Neural crest cell (in vitro differentiated cells): ENCODE data around the gene PAPOLB. TPM values are rescaled to one million over a fixed set of nuclear protein-coding genes. Genes with fewer than 3 reads are reported as not detected.

Experiments used
- DNase-seq: peaks from one replicate; pipeline ENCODE4 v3.0.0; 2021; ENCODE audit warnings: low read depth, mixed read lengths, low spot score
- H3K27ac Mint-ChIP-seq: one replicate; pipeline ENCODE4 v1.8.0; 2021; ENCODE audit warnings: mild to moderate bottlenecking, mixed read lengths; ENCODE audit not compliant: unreplicated experiment
- H3K27me3 Mint-ChIP-seq: 2 replicates; pipeline ENCODE4 v1.8.0; 2021; ENCODE audit warnings: low read depth, mild to moderate bottlenecking, mixed read lengths
- H3K36me3 Mint-ChIP-seq: 2 replicates; pipeline ENCODE4 v1.8.0; 2021; ENCODE audit warnings: low read depth, mild to moderate bottlenecking, mixed read lengths
- H3K4me1 Mint-ChIP-seq: 2 replicates; pipeline ENCODE4 v1.8.0; 2021; ENCODE audit warnings: mixed read lengths
- H3K4me3 Mint-ChIP-seq: one replicate; pipeline ENCODE4 v1.8.0; 2021; ENCODE audit warnings: mild to moderate bottlenecking, mixed read lengths
- H3K9me3 Mint-ChIP-seq: 2 replicates; pipeline ENCODE4 v1.8.0; 2021; ENCODE audit warnings: mixed read lengths
- CTCF ChIP-seq: fragments of 200-600 bp; sonication (generic); conservative IDR thresholded peaks from 2 replicates; pipeline ENCODE4 v1.5.0; 2021; ENCODE audit warnings: antibody characterized with exemption, mild to moderate bottlenecking
- long read RNA-seq: library from polyadenylated mRNA; unstranded; transcript quantifications from one replicate; pipeline ENCODE4 v2.0.0, GENCODE V29; 2020
- total RNA-seq: library from RNA; stranded (reverse); gene quantifications from 2 replicates; pipeline ENCODE4 v1.2.1, GENCODE V29; 2021

PAPOLB gene
- 0.23 and 0.26 TPM in 2 replicates for total RNA-seq
- long read RNA-seq: 0 reads

- Mint-ChIP-seq H3K27me3 (no peaks in the 10 kb centered on the region), H3K4me1 (peaks cover 13% of the 10 kb centered on the region), H3K27ac (no peak within 1 kb of the TSS), H3K9me3 (peaks cover 16% of the 10 kb centered on the region), H3K36me3 (peaks cover 18% of the 10 kb centered on the region), H3K4me3 (no peak within 1 kb of the TSS)
- no peak for TF ChIP-seq CTCF
- DNase-seq: no peak
Measured at GRCh38 chr7:4861673-4862072, at the start of gene PAPOLB. Gene PAPOLB, minus strand, starts transcription at chr7:4862030. Its CDS starts 220 bp downstream, at chr7:4861810.

DNA sequence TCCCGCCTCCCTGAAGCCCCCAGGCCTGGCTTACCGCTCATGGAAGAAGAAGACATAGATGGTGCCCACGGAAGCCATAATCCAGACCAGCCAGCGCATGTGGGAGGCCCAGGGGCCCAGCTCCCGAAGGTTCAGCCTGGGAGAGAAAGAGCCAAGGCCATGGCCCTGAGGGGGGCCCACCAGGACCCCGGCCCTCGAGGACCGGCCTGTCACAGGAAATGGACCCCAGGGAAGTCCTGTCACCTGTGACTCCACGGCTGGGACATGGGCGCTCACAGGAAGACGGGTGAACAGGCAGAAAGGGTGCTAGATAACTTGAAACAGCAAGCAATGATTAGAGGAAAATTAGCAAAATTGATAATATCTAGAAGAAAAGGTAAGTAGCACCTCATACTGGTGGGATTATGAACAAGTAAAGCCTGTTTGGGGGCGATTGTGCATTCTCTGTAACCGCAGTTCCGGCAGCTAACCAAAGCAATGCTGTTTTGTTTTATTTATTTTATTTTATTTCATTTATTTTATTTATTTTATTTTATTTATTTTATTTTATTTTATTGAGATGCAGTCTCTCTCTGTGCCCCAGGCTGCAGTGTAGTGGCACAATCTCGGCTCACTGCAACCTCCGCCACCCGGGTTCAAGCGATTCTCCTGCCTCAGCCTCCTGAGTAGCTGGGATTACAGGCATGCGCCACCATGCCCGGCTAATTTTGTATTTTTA lies 49.4 kb upstream of the PAPOLB start:
- DNase-seq: no peak
- Mint-ChIP-seq H3K36me3 (no peaks in the 10 kb centered on the region), H3K27ac (no peak overlapping the region), H3K9me3 (no peaks in the 10 kb centered on the region), H3K4me3 (no peak overlapping the region), H3K4me1 (no peaks in the 10 kb centered on the region), H3K27me3 (no peaks in the 10 kb centered on the region)
- TF ChIP-seq CTCF: no peak

GRCh38 chr7:4906682-4907081 lies 44.9 kb upstream of the PAPOLB start:
- H3K4me3 Mint-ChIP-seq: no peak overlapping the region
- no peak overlapping the region for H3K27ac Mint-ChIP-seq
- TF ChIP-seq CTCF: no peak
- DNase-seq: no peak
- H3K36me3 Mint-ChIP-seq: no peaks in the 10 kb centered on the region
- H3K9me3 Mint-ChIP-seq: no peaks in the 10 kb centered on the region
- H3K4me1 Mint-ChIP-seq: no peaks in the 10 kb centered on the region
- peaks cover 9% of the 10 kb centered on the region for H3K27me3 Mint-ChIP-seq

DNA sequence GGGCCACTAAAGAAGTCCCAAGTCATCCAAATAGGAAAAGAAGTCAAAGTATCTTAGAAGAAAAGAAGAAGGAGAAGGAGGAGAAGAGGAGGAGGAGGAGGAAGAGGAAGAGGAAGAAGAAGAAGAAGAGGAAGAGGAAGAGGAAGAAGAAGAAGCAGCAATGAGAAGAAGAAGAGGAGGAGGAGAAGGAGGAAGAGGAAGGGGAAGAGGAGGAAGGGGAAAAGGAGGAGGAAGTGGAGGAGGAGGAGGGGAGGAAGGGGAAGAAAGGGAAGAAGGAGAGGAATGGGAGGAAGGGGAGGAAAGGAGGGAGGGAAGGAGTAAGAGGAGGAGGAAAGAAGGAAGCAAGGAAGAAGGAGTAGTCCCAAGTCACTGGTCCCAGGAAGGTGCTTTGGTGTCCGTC lies 43.3 kb upstream of the PAPOLB start:
- H3K4me1 Mint-ChIP-seq: no peaks in the 10 kb centered on the region
- peaks cover 12% of the 10 kb centered on the region for H3K27me3 Mint-ChIP-seq
- no peak for TF ChIP-seq CTCF
- H3K27ac Mint-ChIP-seq: no peak overlapping the region
- H3K9me3 Mint-ChIP-seq: no peaks in the 10 kb centered on the region
- no peak for DNase-seq
- H3K4me3 Mint-ChIP-seq: no peak overlapping the region
- H3K36me3 Mint-ChIP-seq: no peaks in the 10 kb centered on the region

- Mint-ChIP-seq H3K36me3 (no peaks in the 10 kb centered on the region), H3K4me1 (no peaks in the 10 kb centered on the region), H3K9me3 (no peaks in the 10 kb centered on the region), H3K27ac (no peak overlapping the region), H3K4me3 (no peak overlapping the region), H3K27me3 (peaks cover 12% of the 10 kb centered on the region)
- DNase-seq: no peak
- no peak for TF ChIP-seq CTCF
Measured at GRCh38 chr7:4904346-4904745, 42.5 kb upstream of the PAPOLB start.
